ENCODE data around the gene CHST10.
"Not testable (repeated sequence)": the region's sequence is repeated elsewhere in the genome, so short reads cannot be mapped to it uniquely, and the experiment has no call there.

CHST10 gene, protein sequence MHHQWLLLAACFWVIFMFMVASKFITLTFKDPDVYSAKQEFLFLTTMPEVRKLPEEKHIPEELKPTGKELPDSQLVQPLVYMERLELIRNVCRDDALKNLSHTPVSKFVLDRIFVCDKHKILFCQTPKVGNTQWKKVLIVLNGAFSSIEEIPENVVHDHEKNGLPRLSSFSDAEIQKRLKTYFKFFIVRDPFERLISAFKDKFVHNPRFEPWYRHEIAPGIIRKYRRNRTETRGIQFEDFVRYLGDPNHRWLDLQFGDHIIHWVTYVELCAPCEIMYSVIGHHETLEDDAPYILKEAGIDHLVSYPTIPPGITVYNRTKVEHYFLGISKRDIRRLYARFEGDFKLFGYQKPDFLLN

GRCh38 chr2:100416935-100417710, at the start of gene CHST10:
Gene CHST10 (minus strand): TSS chr2:100417668. CDS start chr2:100406675, 10,993 bp downstream.
- TF ChIP-seq, protein P1, sequence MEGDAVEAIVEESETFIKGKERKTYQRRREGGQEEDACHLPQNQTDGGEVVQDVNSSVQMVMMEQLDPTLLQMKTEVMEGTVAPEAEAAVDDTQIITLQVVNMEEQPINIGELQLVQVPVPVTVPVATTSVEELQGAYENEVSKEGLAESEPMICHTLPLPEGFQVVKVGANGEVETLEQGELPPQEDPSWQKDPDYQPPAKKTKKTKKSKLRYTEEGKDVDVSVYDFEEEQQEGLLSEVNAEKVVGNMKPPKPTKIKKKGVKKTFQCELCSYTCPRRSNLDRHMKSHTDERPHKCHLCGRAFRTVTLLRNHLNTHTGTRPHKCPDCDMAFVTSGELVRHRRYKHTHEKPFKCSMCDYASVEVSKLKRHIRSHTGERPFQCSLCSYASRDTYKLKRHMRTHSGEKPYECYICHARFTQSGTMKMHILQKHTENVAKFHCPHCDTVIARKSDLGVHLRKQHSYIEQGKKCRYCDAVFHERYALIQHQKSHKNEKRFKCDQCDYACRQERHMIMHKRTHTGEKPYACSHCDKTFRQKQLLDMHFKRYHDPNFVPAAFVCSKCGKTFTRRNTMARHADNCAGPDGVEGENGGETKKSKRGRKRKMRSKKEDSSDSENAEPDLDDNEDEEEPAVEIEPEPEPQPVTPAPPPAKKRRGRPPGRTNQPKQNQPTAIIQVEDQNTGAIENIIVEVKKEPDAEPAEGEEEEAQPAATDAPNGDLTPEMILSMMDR (conservative IDR thresholded peaks at IDR 0.05; ENCODE audit: control insufficient read depth, insufficient read depth, low read depth, low read length), result no peak
- peak; percentile 41 for DNase-seq (ENCODE audit: low read depth)
- peak within 1 kb of the TSS; percentile 79 for H3K4me3 ChIP-seq (ENCODE audit: control insufficient read depth, low read depth, low read length)

DNA sequence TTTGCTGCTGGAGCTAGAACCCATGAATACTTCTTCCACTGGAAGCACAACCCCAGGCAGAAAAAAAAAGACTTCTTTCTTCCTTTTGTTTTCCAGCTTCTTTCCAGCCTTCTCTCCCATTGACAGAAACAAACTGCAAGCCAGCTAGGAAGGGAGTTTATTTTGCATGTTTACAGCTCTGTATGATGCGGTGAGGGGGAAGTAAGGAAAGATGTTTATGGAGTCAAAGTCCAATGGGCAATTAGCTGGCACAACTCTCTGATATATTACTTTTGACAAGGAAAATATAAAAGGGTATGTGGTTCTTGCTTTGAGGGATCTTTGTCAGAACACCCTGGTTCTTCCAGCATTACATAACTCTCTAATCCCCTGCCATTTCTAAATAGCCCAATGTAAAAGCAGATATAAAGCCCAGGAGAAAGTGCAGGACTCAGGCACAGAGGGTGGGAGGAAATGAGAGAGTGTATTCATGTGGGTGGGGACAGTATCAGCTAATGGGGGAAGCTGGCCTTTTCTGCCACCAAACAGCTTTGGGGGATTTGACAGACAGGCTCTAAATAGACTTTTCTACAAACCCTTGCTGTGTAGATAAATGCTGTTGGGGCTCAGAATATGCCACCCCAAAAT, 43.5 kb upstream of the CHST10 start:
- no peak overlapping the region for H3K4me3 ChIP-seq (ENCODE audit: control insufficient read depth, low read depth, low read length)
- DNase-seq (ENCODE audit: low read depth), result no peak
- TF ChIP-seq, protein P1 (conservative IDR thresholded peaks at IDR 0.05; ENCODE audit: control insufficient read depth, insufficient read depth, low read depth, low read length), result no peak

GRCh38 chr2:100456357-100456756, 38.9 kb upstream of the CHST10 start:
- peak; percentile 1 for DNase-seq (ENCODE audit: low read depth)
- H3K4me3 ChIP-seq (ENCODE audit: control insufficient read depth, low read depth, low read length), result not testable (repeated sequence)

- no peak overlapping the region for H3K4me3 ChIP-seq (ENCODE audit: control insufficient read depth, low read depth, low read length)
- TF ChIP-seq, protein P1 (conservative IDR thresholded peaks at IDR 0.05; ENCODE audit: control insufficient read depth, insufficient read depth, low read depth, low read length), result no peak
- DNase-seq (ENCODE audit: low read depth), result no peak
These were observed 36.4 kb upstream of the CHST10 start for GRCh38 chr2:100453853-100454252.

GRCh38 chr2:100451734-100452133, 34.3 kb upstream of the CHST10 start:
- no peak for DNase-seq (ENCODE audit: low read depth)
- H3K4me3 ChIP-seq (ENCODE audit: control insufficient read depth, low read depth, low read length), result no peak overlapping the region
- TF ChIP-seq, protein P1 (conservative IDR thresholded peaks at IDR 0.05; ENCODE audit: control insufficient read depth, insufficient read depth, low read depth, low read length), result no peak

GRCh38 chr2:100451092-100451491, 33.6 kb upstream of the CHST10 start:
- DNase-seq (ENCODE audit: low read depth), result no peak
- no peak overlapping the region for H3K4me3 ChIP-seq (ENCODE audit: control insufficient read depth, low read depth, low read length)
- TF ChIP-seq, protein P1 (conservative IDR thresholded peaks at IDR 0.05; ENCODE audit: control insufficient read depth, insufficient read depth, low read depth, low read length), result no peak

DNA sequence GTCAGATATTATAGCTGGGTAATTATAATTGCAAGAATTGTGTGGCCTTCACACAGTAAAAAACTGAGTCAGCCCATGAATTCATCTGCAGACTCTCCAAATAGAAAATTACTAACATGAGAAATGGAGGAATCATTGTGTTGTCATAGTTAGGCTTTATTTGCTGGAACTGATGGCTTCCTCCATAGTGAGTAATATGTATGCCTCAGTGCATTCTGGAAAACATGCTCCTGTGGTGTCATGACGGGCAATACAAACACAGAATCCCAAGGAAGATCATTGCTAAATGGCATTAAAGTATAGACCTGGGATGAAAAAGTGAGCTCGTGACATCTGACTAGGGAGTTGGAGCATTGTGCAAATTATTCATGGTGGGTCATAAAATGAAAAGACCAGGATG, 29.2 kb upstream of the CHST10 start:
- H3K4me3 ChIP-seq (ENCODE audit: control insufficient read depth, low read depth, low read length), result no peak overlapping the region
- peak; percentile 14 for DNase-seq (ENCODE audit: low read depth)
- TF ChIP-seq, protein P1 (conservative IDR thresholded peaks at IDR 0.05; ENCODE audit: control insufficient read depth, insufficient read depth, low read depth, low read length), result no peak
